HL-60/S4 treated with phorbol 12-myristate 13-acetate at 8.2 ng/mL for 4 days and 3 days (cell line): Measurements from ENCODE around the gene PAX2.

Source experiments
- in situ Hi-C: fragments of 300-500 bp; cut with MboI; formaldehyde crosslinking; loops from 2 replicates; pipeline ENCODE4 v1.15.0; 2022; ENCODE audit warnings: low sequenced_read_pairs

The PAX2 gene

GRCh38 chr10:100782461-100783244 is 37.3 kb downstream of the PAX2 start:
- in situ Hi-C loops, result no loop called here

DNA sequence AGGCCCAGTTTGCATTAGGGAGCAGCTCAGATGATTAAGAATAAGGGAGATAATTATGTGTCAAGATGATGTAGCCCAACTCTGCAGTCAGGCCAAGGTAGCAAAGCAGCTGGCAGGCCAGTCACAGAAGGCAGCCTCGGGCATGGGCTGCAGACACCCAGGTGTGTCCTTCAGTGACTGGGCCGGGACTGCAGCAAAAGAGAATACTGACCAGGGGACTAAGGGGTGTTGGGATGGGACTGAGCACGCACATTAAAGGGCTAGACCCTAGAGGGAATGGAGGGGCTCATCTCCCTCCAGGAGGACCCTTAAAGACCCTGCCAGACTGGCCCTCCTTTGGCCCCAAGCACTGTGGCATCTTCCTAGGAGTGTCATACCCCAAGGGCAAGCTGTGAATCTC is 38.7 kb downstream of the PAX2 start:
- in situ Hi-C loops, result no loop called here

DNA sequence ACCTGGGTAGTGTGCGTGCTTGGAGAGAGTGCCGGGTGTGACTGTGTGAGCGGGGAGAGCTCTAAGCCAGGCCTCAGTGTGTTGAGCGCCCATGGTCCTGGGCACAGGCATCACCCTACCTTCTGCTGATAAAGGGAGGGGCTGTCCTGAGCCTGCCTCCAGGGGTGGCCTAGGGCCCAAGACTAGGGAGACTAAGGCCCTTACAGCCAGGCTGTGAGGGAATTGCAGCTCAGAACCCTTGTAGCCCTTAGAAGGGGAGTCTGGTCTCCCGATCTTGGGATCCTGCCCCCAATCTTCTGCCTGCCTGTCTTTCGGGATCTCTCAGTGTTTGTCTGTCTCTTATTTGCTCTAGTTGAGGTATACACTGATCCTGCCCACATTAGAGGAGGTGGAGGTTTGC is 41.2 kb downstream of the PAX2 start:
- in situ Hi-C loops, result no loop called here

GRCh38 chr10:100788002-100788903 is 42.9 kb downstream of the PAX2 start:
- in situ Hi-C loops, result no loop called here

DNA sequence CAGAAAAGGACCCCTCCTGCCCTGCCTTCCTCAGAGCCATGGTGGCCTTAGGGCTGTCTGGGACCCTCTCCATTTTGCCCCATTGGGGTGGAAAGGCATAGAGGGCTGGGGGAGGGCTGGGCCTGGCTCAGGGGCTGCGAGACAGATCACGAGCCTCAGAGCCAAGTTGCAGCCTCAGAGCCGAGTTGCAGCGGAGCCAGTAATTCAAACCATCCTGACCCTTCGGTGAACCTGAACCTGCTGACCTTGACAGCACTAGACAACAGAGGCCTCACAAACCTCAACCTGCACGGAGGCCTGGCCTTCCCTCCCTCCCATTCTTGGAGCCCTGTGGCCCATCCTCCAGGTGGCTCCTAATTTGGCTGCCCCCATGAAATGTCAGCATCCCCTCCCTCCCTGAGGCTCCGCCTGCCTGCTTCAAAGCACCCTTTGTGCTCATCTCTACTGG is 45.4 kb downstream of the PAX2 start:
- in situ Hi-C loops, result no loop called here

DNA sequence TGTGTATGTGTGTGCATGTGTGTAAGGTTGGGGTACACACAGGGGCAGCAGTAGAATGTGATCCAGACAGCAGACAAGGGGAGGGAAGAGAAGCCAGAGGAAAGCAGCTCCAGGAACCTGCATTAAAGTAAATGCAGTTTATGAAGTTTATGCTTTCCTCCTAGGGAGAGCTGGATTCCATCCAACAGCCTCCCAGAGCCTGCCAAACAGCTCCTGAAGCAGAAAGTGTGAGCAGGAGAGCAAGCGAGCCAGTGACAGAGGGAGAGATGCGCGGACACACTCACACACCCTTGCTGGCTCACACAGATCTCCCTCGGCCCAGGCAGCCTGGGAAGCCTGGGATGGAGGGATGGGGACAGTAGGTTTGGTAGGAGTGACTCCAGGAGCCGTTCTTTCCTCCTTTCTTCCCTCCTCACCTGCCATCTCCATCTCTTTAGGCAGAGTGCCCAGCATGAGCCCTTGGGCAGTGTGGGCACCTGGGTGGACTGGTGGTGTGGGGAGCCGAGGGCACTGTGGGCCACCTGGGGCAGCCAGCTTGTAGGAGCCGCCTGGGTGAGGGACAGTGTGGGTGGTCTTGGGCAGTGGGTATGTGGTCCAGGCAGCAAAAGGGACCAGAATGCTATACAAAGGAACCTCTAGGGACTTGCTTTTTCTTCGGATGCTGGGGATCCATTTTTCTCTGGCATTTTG is 46.1 kb downstream of the PAX2 start:
- in situ Hi-C loops, result no loop called here

DNA sequence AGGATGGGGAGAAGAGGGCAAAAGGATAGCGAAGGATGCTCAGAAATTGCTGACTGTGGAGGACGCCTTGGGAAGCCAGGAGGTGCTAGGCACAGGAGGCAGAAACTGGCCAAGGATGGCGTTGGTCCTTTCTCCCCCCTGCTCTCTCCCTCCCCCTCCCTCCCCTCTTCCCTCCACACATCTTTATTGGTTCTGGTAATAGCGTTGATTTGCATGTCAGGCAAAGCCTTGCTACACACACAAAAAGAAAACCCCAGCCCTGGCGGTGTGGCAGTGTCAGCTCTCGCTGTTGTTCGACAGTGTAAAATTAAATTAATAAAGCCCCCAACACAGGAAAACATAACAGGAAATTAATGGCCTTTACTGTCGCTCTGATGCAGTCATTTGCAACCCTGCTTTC is 47.2 kb downstream of the PAX2 start:
- in situ Hi-C loops, result no loop called here

GRCh38 chr10:100793055-100793454 is 47.7 kb downstream of the PAX2 start:
- in situ Hi-C loops, result no loop called here

DNA sequence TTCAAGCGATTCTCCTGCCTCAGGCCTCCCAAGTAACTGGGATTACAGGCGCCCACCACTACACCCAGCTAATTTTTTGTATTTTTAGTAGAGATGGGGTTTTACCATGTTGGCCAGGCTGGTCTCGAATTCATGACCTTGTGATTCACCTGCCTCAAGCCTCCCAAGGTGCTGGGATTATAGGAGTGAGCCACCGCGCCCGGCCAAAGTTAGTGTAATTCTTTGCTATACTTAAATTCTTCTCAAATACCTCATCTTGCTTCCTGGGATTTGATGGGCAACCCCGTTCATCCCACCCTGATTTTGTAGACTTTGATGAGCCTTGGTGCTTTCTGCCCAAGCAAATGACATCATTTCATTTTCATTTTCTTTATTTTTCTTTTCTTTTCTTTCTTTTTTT is 54.5 kb downstream of the PAX2 start:
- in situ Hi-C loops, result no loop called here

DNA sequence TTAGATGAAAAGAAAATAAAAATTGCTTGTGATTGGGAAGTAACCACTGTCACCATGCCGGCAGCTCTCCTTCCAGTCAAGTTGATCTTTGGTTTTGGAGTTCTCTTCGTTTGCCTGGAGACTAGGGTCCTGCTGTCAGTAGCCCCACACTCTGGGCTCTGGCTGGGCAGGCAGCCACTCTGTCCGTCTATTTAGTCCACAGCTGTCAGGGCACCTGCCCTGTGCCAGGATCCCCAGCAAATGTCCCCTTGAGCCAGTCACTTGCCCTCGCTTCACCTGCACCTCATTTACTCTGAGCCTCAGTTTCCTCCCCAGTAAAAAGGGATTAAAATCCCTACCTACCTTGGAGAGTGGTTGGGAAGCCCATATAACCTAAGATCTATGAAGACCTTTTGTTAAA is 55.5 kb downstream of the PAX2 start:
- in situ Hi-C loops, result no loop called here

GRCh38 chr10:100802196-100802595 is 56.8 kb downstream of the PAX2 start:
- in situ Hi-C loops, result no loop called here

- in situ Hi-C loops, result no loop called here
These were observed 57.2 kb downstream of the PAX2 start for GRCh38 chr10:100802607-100803006.

DNA sequence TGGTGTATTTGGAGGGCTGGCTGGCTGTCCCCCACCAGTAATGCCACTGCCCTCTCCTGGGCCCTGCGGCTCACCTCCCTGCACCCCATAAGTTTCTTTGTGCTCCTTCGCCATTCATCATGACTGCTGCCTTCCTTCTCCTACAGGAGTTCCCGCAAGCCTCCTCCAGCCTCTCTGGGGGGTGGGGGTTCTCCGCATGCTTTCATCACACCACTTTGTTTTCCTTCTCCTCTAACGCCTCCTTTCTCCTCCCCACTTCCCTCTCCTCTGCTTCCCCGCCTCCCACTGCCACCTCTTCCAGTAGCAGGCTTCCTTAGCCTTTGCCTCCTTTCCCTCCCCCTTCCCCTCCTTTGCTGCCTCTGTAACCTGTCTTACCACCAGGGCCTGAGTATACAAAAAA is 58.1 kb downstream of the PAX2 start:
- in situ Hi-C loops, result no loop called here

GRCh38 chr10:100803908-100804307 is 58.5 kb downstream of the PAX2 start:
- in situ Hi-C loops, result no loop called here

- in situ Hi-C loops, result no loop called here
These were observed 60.4 kb downstream of the PAX2 start for GRCh38 chr10:100805543-100806355.

- in situ Hi-C loops, result no loop called here
These were observed 60.9 kb downstream of the PAX2 start for GRCh38 chr10:100806356-100806645.

- in situ Hi-C loops, result no loop called here
These were observed 62.0 kb downstream of the PAX2 start for GRCh38 chr10:100807241-100807951.

DNA sequence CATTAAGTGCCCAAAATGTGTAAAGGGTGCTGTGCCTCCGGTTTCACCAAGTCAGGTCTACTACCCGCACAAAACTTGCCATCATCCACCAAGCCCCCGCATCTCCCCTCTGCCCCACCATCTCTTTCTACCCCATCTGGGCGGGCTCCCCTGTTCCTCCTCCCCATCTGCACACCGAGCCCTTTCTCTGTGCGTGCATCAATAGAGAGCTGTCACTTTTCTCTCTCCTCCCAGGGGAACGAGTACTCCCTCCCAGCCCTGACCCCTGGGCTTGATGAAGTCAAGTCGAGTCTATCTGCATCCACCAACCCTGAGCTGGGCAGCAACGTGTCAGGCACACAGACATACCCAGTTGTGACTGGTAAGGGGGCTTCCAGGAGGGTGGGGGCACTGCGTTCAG is 63.5 kb downstream of the PAX2 start:
- in situ Hi-C loops, result no loop called here

GRCh38 chr10:100810091-100810834 is 64.9 kb downstream of the PAX2 start:
- in situ Hi-C loops, result no loop called here

- in situ Hi-C loops, result no loop called here
These were observed 65.4 kb downstream of the PAX2 start for GRCh38 chr10:100810835-100811116.
